ENCODE results near the gene ZNF23.
"Not testable (repeated sequence)": the region's sequence is repeated elsewhere in the genome, so short reads cannot be mapped to it uniquely, and the experiment has no call there.

The ZNF23 gene

GRCh38 chr16:71461686-71462648 lies at the start of gene ZNF23:
ZNF23 (minus strand) TSS chr16:71462247; CDS start chr16:71456796, 5,451 bp downstream.
- DNase-seq = peak; percentile 22

- DNase-seq = no peak
These were observed 45.0 kb upstream of the ZNF23 start for GRCh38 chr16:71507061-71507460.

GRCh38 chr16:71504901-71505300 lies 42.9 kb upstream of the ZNF23 start:
- DNase-seq = no peak

- not testable (repeated sequence) for DNase-seq
These were observed 42.0 kb upstream of the ZNF23 start for GRCh38 chr16:71504051-71504450.

- no peak for DNase-seq
These were observed 39.5 kb upstream of the ZNF23 start for GRCh38 chr16:71501547-71501946.

GRCh38 chr16:71500964-71501363 lies 38.9 kb upstream of the ZNF23 start:
- no peak for DNase-seq

GRCh38 chr16:71499775-71500364 lies 37.8 kb upstream of the ZNF23 start:
- DNase-seq = peak; percentile 0

GRCh38 chr16:71498031-71498430 lies 36.0 kb upstream of the ZNF23 start:
- DNase-seq = no peak

GRCh38 chr16:71493213-71493612 lies 31.2 kb upstream of the ZNF23 start:
- DNase-seq = no peak

GRCh38 chr16:71492786-71493185 lies 30.7 kb upstream of the ZNF23 start:
- no peak for DNase-seq

GRCh38 chr16:71491054-71491453 lies 29.0 kb upstream of the ZNF23 start:
- DNase-seq = no peak

GRCh38 chr16:71490361-71490760 lies 28.3 kb upstream of the ZNF23 start:
- no peak for DNase-seq

GRCh38 chr16:71489122-71489521 lies 27.1 kb upstream of the ZNF23 start, which contains the start of gene ZNF19:
ZNF19 (minus strand) TSS chr16:71489324; CDS start chr16:71482114, 7,210 bp downstream.
- no peak for DNase-seq

GRCh38 chr16:71484006-71484893 lies 22.2 kb upstream of the ZNF23 start:
- DNase-seq = peak; percentile 76

- no peak for DNase-seq
These were observed 20.5 kb upstream of the ZNF23 start for GRCh38 chr16:71482569-71482968.

- DNase-seq = no peak
These were observed 18.9 kb upstream of the ZNF23 start for GRCh38 chr16:71480956-71481355.

GRCh38 chr16:71479420-71479819 lies 17.4 kb upstream of the ZNF23 start:
- DNase-seq = no peak

- no peak for DNase-seq
These were observed 14.5 kb upstream of the ZNF23 start for GRCh38 chr16:71476457-71477124.

- no peak for DNase-seq
These were observed 12.8 kb upstream of the ZNF23 start for GRCh38 chr16:71474864-71475263.

GRCh38 chr16:71473891-71474290 lies 11.8 kb upstream of the ZNF23 start:
- DNase-seq = no peak

- DNase-seq = no peak
These were observed 10.9 kb upstream of the ZNF23 start for GRCh38 chr16:71472931-71473330.

- no peak for DNase-seq
These were observed 10.0 kb upstream of the ZNF23 start for GRCh38 chr16:71472051-71472450.

All from DMS79 treated with DMSO at 0.1 percent for 48 hours (cell line).